GM12865 (cell line): ENCODE measurements around the gene CYTH3.

Experiments used
- DNase-seq: peaks from one replicate; pipeline ENCODE4 v3.0.0; 2010; ENCODE audit warnings: low read depth
- H3K4me3 ChIP-seq: 2 replicates; pipeline ENCODE4 v1.5.1; 2011; ENCODE audit warnings: mild to moderate bottlenecking, low read depth, low read length, control low read depth
- TF ChIP-seq, protein P1 (sequence below): IDR thresholded peaks from 2 replicates; pipeline ENCODE4 v1.5.1; 2011; ENCODE audit warnings: low read length, control low read depth, low read depth, inconsistent platforms; ENCODE audit not compliant: insufficient read depth; ENCODE audit errors: missing control alignments

The CYTH3 gene, protein sequence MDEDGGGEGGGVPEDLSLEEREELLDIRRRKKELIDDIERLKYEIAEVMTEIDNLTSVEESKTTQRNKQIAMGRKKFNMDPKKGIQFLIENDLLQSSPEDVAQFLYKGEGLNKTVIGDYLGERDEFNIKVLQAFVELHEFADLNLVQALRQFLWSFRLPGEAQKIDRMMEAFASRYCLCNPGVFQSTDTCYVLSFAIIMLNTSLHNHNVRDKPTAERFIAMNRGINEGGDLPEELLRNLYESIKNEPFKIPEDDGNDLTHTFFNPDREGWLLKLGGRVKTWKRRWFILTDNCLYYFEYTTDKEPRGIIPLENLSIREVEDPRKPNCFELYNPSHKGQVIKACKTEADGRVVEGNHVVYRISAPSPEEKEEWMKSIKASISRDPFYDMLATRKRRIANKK

DNA sequence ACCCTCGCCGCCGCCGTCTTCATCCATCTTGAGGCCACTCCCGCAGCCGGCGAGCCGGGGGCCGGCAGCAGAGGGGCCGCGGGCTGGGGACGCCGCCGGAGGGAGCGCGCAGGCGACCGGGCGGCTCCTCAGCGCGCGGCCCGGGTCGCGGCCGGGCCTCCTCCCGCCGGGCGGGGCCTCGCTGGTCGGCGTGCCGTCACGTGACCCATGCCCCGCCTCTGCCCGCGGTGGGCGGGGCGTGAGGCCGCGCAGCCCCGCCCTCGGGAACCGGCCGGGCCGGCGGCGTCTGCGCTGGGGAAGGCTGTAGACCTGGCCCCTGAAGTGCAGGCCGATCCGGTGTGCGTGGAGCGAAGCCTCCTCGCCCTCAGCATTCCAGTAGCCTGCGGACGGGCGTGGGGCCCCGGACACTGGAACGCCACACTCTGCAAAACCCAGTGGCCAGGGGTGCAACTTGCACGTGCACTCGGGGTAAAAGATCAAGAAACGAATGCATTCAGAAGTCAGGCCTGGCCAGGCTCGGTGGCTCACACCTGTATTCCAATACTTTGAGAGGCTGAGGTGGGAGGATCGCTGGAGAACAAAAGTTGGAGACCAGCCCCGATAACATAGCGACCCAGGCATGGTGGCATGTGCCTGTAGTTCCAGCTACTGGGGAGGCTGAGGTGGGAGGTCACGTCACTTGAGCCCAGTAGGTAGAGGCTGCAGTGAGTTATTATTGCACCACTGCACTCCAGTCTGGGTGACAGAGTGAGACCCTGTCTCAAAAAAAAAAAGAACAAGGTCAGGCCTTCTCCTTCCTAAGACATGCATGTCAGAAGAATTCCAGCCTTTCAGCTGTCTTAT is at the start of gene CYTH3:
CYTH3 (minus strand) TSS at position 144 of the 843 bp plus-strand sequence; CDS start at position 27, 117 bp downstream.
- TF ChIP-seq, protein P1, sequence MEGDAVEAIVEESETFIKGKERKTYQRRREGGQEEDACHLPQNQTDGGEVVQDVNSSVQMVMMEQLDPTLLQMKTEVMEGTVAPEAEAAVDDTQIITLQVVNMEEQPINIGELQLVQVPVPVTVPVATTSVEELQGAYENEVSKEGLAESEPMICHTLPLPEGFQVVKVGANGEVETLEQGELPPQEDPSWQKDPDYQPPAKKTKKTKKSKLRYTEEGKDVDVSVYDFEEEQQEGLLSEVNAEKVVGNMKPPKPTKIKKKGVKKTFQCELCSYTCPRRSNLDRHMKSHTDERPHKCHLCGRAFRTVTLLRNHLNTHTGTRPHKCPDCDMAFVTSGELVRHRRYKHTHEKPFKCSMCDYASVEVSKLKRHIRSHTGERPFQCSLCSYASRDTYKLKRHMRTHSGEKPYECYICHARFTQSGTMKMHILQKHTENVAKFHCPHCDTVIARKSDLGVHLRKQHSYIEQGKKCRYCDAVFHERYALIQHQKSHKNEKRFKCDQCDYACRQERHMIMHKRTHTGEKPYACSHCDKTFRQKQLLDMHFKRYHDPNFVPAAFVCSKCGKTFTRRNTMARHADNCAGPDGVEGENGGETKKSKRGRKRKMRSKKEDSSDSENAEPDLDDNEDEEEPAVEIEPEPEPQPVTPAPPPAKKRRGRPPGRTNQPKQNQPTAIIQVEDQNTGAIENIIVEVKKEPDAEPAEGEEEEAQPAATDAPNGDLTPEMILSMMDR: no peak
- H3K4me3 ChIP-seq: peak within 1 kb of the TSS; percentile 88
- DNase-seq: peak; percentile 88

DNA sequence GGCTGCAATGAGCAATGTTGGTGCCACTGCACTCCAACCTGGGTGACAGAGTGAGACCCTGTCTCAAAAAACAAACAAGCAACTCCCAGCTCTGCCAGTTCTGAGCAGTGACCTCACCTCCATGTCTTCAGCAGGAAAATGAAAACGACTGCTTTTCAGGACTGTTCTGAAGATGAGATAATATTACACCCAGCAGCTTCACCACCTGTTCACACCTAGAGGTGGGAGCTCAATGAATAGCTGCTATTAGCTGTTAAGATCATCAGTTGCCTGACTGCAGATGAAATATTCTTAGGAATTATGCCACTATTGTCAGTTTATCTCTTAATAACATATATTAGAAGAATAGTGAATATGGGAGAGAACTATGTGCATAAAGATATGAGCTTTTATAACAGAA is 48.4 kb upstream of the CYTH3 start:
- no peak overlapping the region for H3K4me3 ChIP-seq
- TF ChIP-seq, protein P1: no peak
- DNase-seq: no peak

DNA sequence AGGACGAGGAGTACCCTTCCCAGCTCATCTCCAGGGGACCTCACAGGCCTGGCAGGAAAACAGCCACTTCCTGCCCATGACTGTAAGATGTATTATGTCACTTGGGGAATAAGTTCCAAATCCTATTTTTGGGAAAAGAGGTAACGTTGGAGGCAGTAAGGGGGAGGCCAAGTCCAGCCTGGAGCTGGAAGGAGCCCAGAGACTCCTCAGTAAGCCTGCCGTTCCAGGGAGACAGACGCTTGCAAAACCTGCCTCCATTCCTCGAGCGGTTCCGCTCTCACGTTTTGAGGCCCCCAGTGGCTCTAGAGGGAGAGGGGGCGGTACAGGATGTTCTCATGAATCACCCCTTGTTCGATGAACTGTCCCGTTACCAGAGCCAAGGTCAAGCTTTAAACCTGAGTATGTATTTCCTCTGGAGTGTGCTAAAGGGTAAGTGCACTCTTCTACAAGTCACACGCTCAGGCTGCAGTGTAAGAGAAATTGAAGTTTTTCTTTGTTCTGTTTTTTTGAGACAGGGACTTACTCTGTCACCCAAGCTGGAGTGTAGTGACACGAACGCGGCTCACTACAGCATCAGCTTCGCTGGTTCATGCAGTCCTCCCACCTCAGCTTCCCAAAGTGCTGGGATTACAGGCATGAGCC is 45.5 kb upstream of the CYTH3 start:
- DNase-seq: peak; percentile 57
- H3K4me3 ChIP-seq: no peak overlapping the region
- TF ChIP-seq, protein P1: no peak

DNA sequence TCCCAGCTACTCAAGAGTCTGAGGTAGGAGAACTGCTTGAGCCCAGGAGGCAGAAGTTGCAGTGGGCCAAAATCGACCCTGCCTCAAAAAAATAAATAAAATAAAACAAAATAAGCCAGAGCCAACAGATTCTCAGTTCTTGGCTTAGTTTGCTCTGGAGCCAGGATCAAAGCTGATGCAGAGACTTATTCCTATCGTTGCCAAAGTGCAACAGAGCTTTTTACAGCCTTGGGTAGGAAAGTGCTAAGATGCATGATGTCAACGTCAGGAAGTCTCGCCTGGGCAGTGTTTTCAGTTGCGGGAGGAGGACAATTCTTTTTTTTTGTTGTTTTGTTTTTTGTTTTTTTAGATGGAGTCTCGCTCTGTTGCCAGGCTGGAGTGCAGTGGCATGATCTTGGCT is 43.8 kb upstream of the CYTH3 start:
- TF ChIP-seq, protein P1: no peak
- no peak for DNase-seq
- H3K4me3 ChIP-seq: no peak overlapping the region

DNA sequence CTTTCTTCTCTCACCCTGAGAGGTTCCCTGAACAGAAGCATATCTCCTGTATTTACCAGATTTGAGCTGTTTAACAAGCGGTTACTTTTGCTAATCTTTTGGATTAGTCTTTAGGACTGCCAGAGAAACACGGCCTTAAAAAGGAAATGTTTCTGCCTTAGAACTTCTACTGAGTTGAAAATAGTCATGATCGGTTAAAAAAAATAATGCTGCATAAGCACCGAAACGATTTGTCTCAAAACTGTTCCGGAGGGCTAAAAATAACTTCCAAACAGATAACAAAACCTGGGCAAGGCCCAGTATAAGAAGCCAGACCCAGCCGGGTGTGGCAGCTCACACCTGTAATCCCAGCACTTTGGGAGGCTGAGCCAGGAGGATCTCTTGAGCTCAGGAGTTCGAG is 43.3 kb upstream of the CYTH3 start:
- no peak for DNase-seq
- H3K4me3 ChIP-seq: no peak overlapping the region
- TF ChIP-seq, protein P1: no peak

DNA sequence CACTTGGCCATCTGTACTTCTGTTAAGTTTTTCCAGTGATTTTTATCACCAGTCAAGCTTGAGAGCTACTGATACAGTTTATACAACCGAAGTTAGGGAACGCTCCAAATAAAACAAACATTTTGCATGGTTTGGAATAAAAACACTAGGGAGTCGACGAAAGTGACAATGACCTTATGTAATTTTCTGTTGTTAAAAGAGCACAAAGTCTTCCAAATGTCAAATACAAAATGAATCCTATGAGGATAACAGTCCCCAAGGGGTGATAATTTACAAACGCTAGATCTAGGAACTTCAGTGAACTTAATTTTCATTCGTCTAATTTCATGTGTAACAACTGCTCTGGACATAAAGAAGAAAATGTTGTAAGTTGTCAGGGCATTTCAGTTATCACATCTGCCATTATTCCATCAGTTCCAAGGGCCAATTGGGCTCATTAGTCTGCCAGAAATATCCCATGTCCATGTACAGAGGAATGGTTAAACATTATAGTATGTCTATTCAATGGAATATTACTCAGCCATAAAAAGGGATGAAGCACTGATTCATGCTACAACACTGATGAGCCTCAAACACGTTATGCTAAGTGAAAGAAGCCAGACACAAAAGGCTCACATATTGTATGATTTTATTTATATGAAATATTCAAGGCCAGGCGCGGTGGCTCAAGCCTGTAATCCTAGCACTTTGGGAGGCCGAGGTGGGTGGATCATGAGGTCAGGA is 38.0 kb upstream of the CYTH3 start:
- TF ChIP-seq, protein P1: no peak
- no peak overlapping the region for H3K4me3 ChIP-seq
- DNase-seq: no peak
